Esophagus squamous epithelium (tissue), 4 donors: ENCODE data around the gene ASAP2.
A peak's percentile ranks its signal among the peaks of the same experiment; 100 is the strongest.

Source experiments
- POLR2A ChIP-seq, 4 donors: fragments of 450-650 bp; IDR thresholded peaks; one replicate each; pipeline ENCODE4 v1.6.1; 2017; ENCODE audit warnings: antibody characterized with exemption in 4 of 4, mild to moderate bottlenecking in 4 of 4, moderate library complexity in 3 of 4
- TF ChIP-seq, protein P1 (sequence below), 6 experiments: fragments of 450-650 bp in 4 of 6; fragments of 200-600 bp in 2 of 6; sonication (generic) in 2 of 6; IDR thresholded peaks; one replicate each; pipeline ENCODE4 v1.5.1; 2016 to 2019; ENCODE audit warnings: antibody characterized with exemption in 6 of 6, mild to moderate bottlenecking in 4 of 6, moderate library complexity in 4 of 6

DNA sequence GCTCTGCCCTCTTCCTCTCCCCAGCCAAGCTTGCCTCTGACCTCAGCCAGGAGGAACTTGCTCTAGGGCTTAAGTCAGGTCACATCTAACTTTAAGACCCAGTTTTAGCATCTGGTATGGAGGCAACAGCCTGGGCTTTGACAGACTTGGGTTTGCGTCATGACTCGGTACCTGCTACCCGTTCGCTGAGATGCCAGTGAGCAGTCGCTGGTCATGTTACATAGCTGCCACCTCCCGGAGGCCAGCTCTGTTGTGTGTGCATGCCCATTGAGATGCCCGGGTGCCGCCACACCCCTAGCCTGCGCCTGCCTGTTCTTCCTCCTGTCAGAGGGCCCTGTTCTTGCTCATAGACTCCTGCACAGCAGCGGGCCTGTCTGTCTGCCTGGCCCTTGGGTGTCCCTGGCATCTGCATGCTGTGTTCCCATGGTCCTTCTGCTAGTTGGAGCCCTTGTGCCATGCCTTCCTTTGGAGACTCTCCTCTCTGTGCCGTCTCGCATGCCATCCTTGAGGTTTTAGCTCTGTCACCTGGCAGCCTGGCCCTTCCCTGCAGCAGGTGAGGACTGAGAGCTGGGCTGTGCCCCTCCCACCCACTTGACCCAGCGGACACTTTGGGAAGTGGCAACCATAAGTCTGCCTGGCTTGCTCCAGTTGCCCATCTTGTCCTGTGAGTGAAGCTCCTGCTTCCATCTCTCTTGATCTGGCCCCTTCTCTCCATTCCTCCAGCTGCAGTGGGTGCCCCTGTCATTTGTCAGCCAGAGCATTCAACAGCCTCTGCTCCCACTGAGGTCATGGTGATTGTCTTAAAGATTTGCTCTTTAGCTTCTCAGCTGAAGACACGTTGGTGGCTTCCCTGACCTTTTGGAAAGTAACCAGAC lies 24.9 kb downstream of the ASAP2 start:
- TF ChIP-seq, protein P1, sequence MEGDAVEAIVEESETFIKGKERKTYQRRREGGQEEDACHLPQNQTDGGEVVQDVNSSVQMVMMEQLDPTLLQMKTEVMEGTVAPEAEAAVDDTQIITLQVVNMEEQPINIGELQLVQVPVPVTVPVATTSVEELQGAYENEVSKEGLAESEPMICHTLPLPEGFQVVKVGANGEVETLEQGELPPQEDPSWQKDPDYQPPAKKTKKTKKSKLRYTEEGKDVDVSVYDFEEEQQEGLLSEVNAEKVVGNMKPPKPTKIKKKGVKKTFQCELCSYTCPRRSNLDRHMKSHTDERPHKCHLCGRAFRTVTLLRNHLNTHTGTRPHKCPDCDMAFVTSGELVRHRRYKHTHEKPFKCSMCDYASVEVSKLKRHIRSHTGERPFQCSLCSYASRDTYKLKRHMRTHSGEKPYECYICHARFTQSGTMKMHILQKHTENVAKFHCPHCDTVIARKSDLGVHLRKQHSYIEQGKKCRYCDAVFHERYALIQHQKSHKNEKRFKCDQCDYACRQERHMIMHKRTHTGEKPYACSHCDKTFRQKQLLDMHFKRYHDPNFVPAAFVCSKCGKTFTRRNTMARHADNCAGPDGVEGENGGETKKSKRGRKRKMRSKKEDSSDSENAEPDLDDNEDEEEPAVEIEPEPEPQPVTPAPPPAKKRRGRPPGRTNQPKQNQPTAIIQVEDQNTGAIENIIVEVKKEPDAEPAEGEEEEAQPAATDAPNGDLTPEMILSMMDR (IDR thresholded peaks at IDR 0.05), result peak in 1 of 6 experiments; percentile 25
- no peak for TF ChIP-seq POLR2A (IDR thresholded peaks at IDR 0.05)
